Fibroblast of lung (primary cell): Measurements from ENCODE around the gene MMP14.

Experiments used
- EZH2 ChIP-seq: IDR thresholded peaks from 2 replicates; pipeline ENCODE4 v1.5.1; 2012; ENCODE audit warnings: low read length, control low read depth, mild to moderate bottlenecking; ENCODE audit errors: missing control alignments
- TF ChIP-seq, protein P1 (sequence below), 2 donors: IDR thresholded peaks in 1 of 2; conservative IDR thresholded peaks in 1 of 2; 1 replicate in 1 of 2; 2 replicates in 1 of 2; pipeline ENCODE4 v1.5.1; 2011 to 2012; ENCODE audit warnings: low read length in 2 of 2, control low read depth in 1 of 2, inconsistent platforms in 1 of 2, low read depth in 1 of 2, mild to moderate bottlenecking in 1 of 2

DNA sequence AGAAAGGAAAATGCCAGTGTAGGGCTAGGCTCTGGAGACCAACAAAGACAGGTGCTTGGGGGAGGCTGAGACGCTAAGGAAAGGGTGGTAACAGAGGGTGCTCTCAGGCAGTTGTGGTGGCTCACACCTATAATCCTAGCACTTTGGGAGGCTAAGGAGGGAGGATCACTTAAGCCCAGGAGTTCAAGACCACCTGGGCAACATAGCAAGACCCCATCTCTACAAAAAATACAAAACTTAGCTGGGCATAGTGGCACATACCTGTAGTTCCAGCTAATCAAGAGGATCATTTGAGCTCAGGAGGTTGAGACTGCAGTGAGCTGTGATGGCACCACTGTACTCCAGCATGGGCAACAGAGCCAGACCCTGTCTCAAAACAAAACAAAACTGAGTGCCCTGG lies 59.0 kb downstream of the MMP14 start:
- TF ChIP-seq, protein P1, sequence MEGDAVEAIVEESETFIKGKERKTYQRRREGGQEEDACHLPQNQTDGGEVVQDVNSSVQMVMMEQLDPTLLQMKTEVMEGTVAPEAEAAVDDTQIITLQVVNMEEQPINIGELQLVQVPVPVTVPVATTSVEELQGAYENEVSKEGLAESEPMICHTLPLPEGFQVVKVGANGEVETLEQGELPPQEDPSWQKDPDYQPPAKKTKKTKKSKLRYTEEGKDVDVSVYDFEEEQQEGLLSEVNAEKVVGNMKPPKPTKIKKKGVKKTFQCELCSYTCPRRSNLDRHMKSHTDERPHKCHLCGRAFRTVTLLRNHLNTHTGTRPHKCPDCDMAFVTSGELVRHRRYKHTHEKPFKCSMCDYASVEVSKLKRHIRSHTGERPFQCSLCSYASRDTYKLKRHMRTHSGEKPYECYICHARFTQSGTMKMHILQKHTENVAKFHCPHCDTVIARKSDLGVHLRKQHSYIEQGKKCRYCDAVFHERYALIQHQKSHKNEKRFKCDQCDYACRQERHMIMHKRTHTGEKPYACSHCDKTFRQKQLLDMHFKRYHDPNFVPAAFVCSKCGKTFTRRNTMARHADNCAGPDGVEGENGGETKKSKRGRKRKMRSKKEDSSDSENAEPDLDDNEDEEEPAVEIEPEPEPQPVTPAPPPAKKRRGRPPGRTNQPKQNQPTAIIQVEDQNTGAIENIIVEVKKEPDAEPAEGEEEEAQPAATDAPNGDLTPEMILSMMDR (conservative IDR thresholded peaks at IDR 0.05 in 1 of 2, IDR thresholded peaks at IDR 0.05 in 1 of 2; ENCODE audit: low read depth in 1 of 2, low read length in 2 of 2), result no peak
- no peak for TF ChIP-seq EZH2
